Measurements from ENCODE around the gene CLDN1. TPM values are rescaled to one million over a fixed set of nuclear protein-coding genes. Genes with fewer than 3 reads are reported as not detected.
A peak's percentile ranks its signal among the peaks of the same experiment; 100 is the strongest.

The CLDN1 gene
- total and polyA plus RNA-seq, 2 of the 13 experiments (the other 11 are each of a cell fraction or from before 2014, with no cell fraction given): 42.7 to 51.6 TPM

DNA sequence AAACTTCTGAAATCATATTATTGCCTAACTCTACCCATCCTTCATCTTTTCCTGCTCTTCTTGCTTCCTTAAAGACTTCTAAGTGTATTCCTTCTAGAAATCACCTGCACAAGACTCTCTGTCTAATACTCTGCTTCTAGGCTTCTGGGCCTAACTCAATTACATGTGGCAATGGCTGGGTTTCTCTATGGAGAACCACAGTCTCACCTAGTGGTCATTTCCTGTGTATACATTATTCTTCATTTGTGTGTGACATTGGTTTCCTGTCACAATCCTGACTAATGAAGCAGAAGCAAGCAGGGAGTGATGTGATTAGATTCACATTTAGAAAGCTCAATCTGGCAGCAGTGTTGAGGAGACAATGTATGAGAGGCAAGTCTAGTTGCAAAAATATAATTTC is 16.9 kb upstream of the CLDN1 start (continued):
- TF ChIP-seq, protein P1, sequence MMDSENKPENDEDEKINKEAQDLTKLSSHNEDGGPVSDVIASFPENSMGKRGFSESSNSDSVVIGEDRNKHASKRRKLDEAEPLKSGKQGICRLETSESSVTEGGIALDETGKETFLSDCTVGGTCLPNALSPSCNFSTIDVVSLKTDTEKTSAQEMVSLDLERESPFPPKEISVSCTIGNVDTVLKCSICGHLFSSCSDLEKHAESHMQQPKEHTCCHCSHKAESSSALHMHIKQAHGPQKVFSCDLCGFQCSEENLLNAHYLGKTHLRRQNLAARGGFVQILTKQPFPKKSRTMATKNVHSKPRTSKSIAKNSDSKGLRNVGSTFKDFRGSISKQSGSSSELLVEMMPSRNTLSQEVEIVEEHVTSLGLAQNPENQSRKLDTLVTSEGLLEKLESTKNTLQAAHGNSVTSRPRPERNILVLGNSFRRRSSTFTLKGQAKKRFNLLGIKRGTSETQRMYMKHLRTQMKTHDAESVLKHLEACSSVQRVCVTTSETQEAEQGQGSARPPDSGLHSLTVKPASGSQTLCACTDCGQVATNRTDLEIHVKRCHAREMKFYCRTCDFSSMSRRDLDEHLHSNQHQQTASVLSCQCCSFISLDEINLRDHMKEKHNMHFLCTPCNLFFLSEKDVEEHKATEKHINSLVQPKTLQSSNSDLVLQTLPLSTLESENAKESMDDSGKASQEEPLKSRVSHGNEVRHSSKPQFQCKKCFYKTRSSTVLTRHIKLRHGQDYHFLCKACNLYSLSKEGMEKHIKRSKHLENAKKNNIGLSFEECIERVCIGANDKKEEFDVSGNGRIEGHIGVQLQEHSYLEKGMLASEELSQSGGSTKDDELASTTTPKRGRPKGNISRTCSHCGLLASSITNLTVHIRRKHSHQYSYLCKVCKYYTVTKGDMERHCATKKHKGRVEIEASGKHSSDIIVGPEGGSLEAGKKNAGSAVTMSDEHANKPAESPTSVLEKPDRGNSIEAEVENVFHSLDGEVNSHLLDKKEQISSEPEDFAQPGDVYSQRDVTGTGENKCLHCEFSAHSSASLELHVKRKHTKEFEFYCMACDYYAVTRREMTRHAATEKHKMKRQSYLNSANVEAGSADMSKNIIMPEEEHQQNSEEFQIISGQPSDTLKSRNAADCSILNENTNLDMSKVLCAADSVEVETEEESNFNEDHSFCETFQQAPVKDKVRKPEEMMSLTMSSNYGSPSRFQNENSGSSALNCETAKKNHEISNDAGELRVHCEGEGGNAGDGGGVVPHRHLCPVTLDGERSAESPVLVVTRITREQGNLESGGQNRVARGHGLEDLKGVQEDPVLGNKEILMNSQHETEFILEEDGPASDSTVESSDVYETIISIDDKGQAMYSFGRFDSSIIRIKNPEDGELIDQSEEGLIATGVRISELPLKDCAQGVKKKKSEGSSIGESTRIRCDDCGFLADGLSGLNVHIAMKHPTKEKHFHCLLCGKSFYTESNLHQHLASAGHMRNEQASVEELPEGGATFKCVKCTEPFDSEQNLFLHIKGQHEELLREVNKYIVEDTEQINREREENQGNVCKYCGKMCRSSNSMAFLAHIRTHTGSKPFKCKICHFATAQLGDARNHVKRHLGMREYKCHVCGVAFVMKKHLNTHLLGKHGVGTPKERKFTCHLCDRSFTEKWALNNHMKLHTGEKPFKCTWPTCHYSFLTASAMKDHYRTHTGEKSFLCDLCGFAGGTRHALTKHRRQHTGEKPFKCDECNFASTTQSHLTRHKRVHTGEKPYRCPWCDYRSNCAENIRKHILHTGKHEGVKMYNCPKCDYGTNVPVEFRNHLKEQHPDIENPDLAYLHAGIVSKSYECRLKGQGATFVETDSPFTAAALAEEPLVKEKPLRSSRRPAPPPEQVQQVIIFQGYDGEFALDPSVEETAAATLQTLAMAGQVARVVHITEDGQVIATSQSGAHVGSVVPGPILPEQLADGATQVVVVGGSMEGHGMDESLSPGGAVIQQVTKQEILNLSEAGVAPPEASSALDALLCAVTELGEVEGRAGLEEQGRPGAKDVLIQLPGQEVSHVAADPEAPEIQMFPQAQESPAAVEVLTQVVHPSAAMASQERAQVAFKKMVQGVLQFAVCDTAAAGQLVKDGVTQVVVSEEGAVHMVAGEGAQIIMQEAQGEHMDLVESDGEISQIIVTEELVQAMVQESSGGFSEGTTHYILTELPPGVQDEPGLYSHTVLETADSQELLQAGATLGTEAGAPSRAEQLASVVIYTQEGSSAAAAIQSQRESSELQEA (CRISPR knock-in tag; IDR thresholded peaks at IDR 0.05; ENCODE audit: not compliant biosample characterization): no peak
- TF ChIP-seq, protein P2, sequence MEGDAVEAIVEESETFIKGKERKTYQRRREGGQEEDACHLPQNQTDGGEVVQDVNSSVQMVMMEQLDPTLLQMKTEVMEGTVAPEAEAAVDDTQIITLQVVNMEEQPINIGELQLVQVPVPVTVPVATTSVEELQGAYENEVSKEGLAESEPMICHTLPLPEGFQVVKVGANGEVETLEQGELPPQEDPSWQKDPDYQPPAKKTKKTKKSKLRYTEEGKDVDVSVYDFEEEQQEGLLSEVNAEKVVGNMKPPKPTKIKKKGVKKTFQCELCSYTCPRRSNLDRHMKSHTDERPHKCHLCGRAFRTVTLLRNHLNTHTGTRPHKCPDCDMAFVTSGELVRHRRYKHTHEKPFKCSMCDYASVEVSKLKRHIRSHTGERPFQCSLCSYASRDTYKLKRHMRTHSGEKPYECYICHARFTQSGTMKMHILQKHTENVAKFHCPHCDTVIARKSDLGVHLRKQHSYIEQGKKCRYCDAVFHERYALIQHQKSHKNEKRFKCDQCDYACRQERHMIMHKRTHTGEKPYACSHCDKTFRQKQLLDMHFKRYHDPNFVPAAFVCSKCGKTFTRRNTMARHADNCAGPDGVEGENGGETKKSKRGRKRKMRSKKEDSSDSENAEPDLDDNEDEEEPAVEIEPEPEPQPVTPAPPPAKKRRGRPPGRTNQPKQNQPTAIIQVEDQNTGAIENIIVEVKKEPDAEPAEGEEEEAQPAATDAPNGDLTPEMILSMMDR (CRISPR knock-in tag; IDR thresholded peaks at IDR 0.05): peak; percentile 28
- TF ChIP-seq SRSF4 (IDR thresholded peaks at IDR 0.05; ENCODE audit: low read depth, low read length, poor library complexity, severe bottlenecking): no peak
